ENCODE results near the gene EMC10. TPM values are rescaled to one million over a fixed set of nuclear protein-coding genes. Genes with fewer than 3 reads are reported as not detected.

EMC10 gene
- total and polyA plus RNA-seq, 2 of the 4 experiments (the other 2 are of a cell fraction), result 11.3 to 90.9 TPM

DNA sequence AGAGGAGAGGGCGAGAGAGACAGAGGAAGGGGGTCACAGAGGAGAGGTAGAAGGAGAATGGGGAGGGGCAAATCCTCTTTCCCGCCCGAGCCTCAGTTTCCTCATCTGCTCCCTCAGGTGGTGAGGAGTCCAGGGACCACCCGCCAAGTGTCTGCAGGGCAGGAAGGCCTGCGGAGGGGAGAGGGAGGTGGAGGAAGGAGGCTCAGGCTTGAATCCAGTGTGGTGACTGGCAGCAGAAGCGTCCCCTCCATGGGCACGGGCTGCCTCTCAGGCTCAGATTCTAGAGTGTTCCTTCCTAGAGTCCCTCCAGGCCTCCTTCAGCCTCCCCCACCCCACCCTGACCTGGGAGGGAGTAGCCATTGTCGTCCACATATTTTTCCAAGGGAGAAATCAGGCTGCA, 16.9 kb downstream of the EMC10 start:
- no CpG with 5 or more reads among the region's 8 CpGs for WGBS, 2 experiments (ENCODE audit: extremely low coverage in 2 of 2, insufficient read length in 1 of 2)
- CTCF ChIA-PET, result no interaction called here

More for the DNA sequence above, 16.9 kb downstream of the EMC10 start:
- ATAC-seq (ENCODE audit: low read depth), result no peak
- intact Hi-C loops (cut with micrococcal nuclease), result no loop called here
- no peaks in the 10 kb centered on the region for H4K20me1 ChIP-seq (ENCODE audit: insufficient read depth, low read length)
- no peaks in the 10 kb centered on the region for H3K4me1 ChIP-seq (ENCODE audit: control insufficient read depth, insufficient read depth, low read length)
- no peak overlapping the region for H3K27ac ChIP-seq (ENCODE audit: insufficient read depth, low read length)
- H2AK9ac ChIP-seq (replicated peaks; ENCODE audit: low read depth, low read length, poor library complexity), result no peak overlapping the region
- H3K4me2 ChIP-seq (ENCODE audit: low read depth, low read length), result no peak overlapping the region
- no peak overlapping the region for H4K5ac ChIP-seq (ENCODE audit: low read depth, low read length)
- no peak overlapping the region for H2BK120ac ChIP-seq (ENCODE audit: low read depth, low read length)
- no peak overlapping the region for H3K4ac ChIP-seq (ENCODE audit: low read depth, low read length)
- H3K56ac ChIP-seq (ENCODE audit: extremely low read depth, insufficient read depth, low read length), result no peak overlapping the region
- dilution Hi-C loops (cut with HindIII; ENCODE audit: low sequenced_read_pairs, unreplicated experiment), result no loop called here
- peaks cover 6% of the 10 kb centered on the region; the same call in 1 of the 2 replicates for H3K9me3 ChIP-seq (ENCODE audit: control insufficient read depth, insufficient read depth, low read length)
- H3K36me3 ChIP-seq (ENCODE audit: control insufficient read depth, insufficient read depth, low read length), result peaks cover 2% of the 10 kb centered on the region; the same call in 1 of the 2 replicates
- POLR2A ChIA-PET (ENCODE audit: unreplicated experiment), result no interaction called here
- no peak overlapping the region for H3K4me3 ChIP-seq (ENCODE audit: insufficient read depth, low read depth, low read length)
- TF ChIP-seq MXI1 (IDR thresholded peaks at IDR 0.05; ENCODE audit: borderline replicate concordance, low read depth, low read length), result no peak
- no peak for TF ChIP-seq FOS (IDR thresholded peaks at IDR 0.05; ENCODE audit: low read depth, low read length)
- TF ChIP-seq MAZ (IDR thresholded peaks at IDR 0.05; ENCODE audit: borderline replicate concordance, low read depth, low read length), result no peak
- TF ChIP-seq BHLHE40 (IDR thresholded peaks at IDR 0.05; ENCODE audit: low read depth, low read length), result no peak
- TF ChIP-seq, protein P1, sequence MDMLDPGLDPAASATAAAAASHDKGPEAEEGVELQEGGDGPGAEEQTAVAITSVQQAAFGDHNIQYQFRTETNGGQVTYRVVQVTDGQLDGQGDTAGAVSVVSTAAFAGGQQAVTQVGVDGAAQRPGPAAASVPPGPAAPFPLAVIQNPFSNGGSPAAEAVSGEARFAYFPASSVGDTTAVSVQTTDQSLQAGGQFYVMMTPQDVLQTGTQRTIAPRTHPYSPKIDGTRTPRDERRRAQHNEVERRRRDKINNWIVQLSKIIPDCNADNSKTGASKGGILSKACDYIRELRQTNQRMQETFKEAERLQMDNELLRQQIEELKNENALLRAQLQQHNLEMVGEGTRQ (IDR thresholded peaks at IDR 0.05; ENCODE audit: low read depth, low read length), result no peak
- no peak for TF ChIP-seq RCOR1 (IDR thresholded peaks at IDR 0.05; ENCODE audit: insufficient replicate concordance, low read length)
- TF ChIP-seq NFE2L2 (IDR thresholded peaks at IDR 0.05; ENCODE audit: low read depth, low read length), result no peak
- no peak for TF ChIP-seq CEBPB (IDR thresholded peaks at IDR 0.05; ENCODE audit: low read depth, low read length)
- no peak for TF ChIP-seq SMC3 (IDR thresholded peaks at IDR 0.05; ENCODE audit: low read depth, low read length)
- TF ChIP-seq RFX5 (IDR thresholded peaks at IDR 0.05; ENCODE audit: low read depth, low read length), result no peak
- TF ChIP-seq MAFK (IDR thresholded peaks at IDR 0.05; ENCODE audit: low read depth, low read length), result no peak
- no peak for TF ChIP-seq ELK1 (IDR thresholded peaks at IDR 0.05; ENCODE audit: borderline replicate concordance, low read depth, low read length)
- TF ChIP-seq CHD1 (IDR thresholded peaks at IDR 0.05; ENCODE audit: low read depth, low read length), result no peak
- TF ChIP-seq POLR2A (IDR thresholded peaks at IDR 0.05; ENCODE audit: low read depth, low read length), result no peak
- TF ChIP-seq, protein P2, sequence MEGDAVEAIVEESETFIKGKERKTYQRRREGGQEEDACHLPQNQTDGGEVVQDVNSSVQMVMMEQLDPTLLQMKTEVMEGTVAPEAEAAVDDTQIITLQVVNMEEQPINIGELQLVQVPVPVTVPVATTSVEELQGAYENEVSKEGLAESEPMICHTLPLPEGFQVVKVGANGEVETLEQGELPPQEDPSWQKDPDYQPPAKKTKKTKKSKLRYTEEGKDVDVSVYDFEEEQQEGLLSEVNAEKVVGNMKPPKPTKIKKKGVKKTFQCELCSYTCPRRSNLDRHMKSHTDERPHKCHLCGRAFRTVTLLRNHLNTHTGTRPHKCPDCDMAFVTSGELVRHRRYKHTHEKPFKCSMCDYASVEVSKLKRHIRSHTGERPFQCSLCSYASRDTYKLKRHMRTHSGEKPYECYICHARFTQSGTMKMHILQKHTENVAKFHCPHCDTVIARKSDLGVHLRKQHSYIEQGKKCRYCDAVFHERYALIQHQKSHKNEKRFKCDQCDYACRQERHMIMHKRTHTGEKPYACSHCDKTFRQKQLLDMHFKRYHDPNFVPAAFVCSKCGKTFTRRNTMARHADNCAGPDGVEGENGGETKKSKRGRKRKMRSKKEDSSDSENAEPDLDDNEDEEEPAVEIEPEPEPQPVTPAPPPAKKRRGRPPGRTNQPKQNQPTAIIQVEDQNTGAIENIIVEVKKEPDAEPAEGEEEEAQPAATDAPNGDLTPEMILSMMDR (conservative IDR thresholded peaks at IDR 0.05; ENCODE audit: low read depth, low read length), result no peak
- TF ChIP-seq RAD21 (IDR thresholded peaks at IDR 0.05; ENCODE audit: low read length), result no peak
- H3K9me1 ChIP-seq (ENCODE audit: insufficient read depth, low read length), result no peaks in the 10 kb centered on the region
- H2AFZ ChIP-seq (replicated peaks; ENCODE audit: low read length, poor library complexity), result no peak overlapping the region
- BruUV-seq (replicated peaks), result no TSS peak
- H3K79me1 ChIP-seq (ENCODE audit: low read depth in 1 of 2, low read length in 2 of 2), result no peaks in the 10 kb centered on the region
- no peak for DNase-seq
- H3K23ac ChIP-seq (ENCODE audit: low read depth, low read length), result no peak overlapping the region
- no peak overlapping the region for H3K18ac ChIP-seq (ENCODE audit: low read depth, low read length)
- no peak overlapping the region for H2BK15ac ChIP-seq (ENCODE audit: low read depth, low read length)
- in situ Hi-C loops (cut with MboI; ENCODE audit: low sequenced_read_pairs), result no loop called here
- H2AK5ac ChIP-seq (ENCODE audit: low read depth, low read length), result no peak overlapping the region
- H2BK5ac ChIP-seq (ENCODE audit: low read depth, low read length, poor library complexity, severe bottlenecking), result no peak overlapping the region
- no peak overlapping the region for H3K14ac ChIP-seq (replicated peaks; ENCODE audit: low read depth, low read length)
- H2BK20ac ChIP-seq (ENCODE audit: low read depth, low read length), result no peak overlapping the region
- no peak overlapping the region for H4K91ac ChIP-seq (ENCODE audit: insufficient read depth, low read depth, low read length)
- H3K9ac ChIP-seq (ENCODE audit: low read depth, low read length), result no peak overlapping the region
- no peak overlapping the region for H4K8ac ChIP-seq (ENCODE audit: low read depth in 2 of 2, low read length in 2 of 2)
- H3K27me3 ChIP-seq (ENCODE audit: control insufficient read depth, insufficient read depth, low read length), result peaks cover 49% of the 10 kb centered on the region

Measured in IMR-90 (cell line).